K562 (cell line): ENCODE data around the gene ATP8A1. TPM values are rescaled to one million over a fixed set of nuclear protein-coding genes. Genes with fewer than 3 reads are reported as not detected.

Experiments used
- ATAC-seq: fragments of 200-7000 bp; cut with Tn5 transposase; 3 replicates; pipeline ENCODE4 v1.9.1; 2020; ENCODE audit warnings: moderate library complexity
- BruUV-seq: library from RNA; stranded (reverse); fragments of 400-500 nt; replicated peaks from 2 replicates; lab custom pipeline; 2021; lab: Mats Ljungman, UMichigan
- CTCF ChIA-PET: fragments of 300-600 bp; formaldehyde crosslinking; extraction: SDS; loops from one replicate; lab custom pipeline; 2021; ENCODE audit warnings: low intra/inter-chr PET ratio; lab: Yijun Ruan, JAX
- POLR2A ChIA-PET: fragments of 300-600, 350-650 bp; sonication (Branson Sonifier 250); formaldehyde crosslinking; extraction: SDS; loops from one replicate; lab custom pipeline; 2021; ENCODE audit warnings: antibody characterized with exemption, inconsistent platforms; lab: Yijun Ruan, JAX
- DNase-seq, 4 experiments: peaks; one replicate each; pipeline versions ENCODE4 v3.0.0 to v3.0.0-alpha.2; 2011 to 2018; ENCODE audit warnings: low spot score in 3 of 4, mixed read lengths in 3 of 4; ENCODE audit errors: extremely low read depth in 1 of 4
- FAIRE-seq: peaks from 2 replicates; lab custom pipeline; 2011; peaks lifted over from hg19 to GRCh38; lab: Jason Lieb, UNC
- H2AFZ ChIP-seq: 2 replicates; pipeline ENCODE4 v1.6.0; 2011; ENCODE audit warnings: low read depth, low read length, control low read depth, inconsistent platforms
- H3K27ac ChIP-seq: fragments of 200-600 bp; 3 replicates; pipeline ENCODE4 v1.8.0; 2011; ENCODE audit warnings: low read depth, mild to moderate bottlenecking, control low read depth, inconsistent platforms, low read length, moderate library complexity, mixed read lengths; ENCODE audit errors: extremely low read depth
- H3K27me3 ChIP-seq, 2 experiments: fragments of 300-600 bp in 1 of 2; 2 replicates in 1 of 2; 3 replicates in 1 of 2; pipeline versions ENCODE4 v1.6.0 to v1.8.0; 2011; ENCODE audit warnings: inconsistent platforms in 2 of 2, low read length in 2 of 2, mild to moderate bottlenecking in 1 of 2, mixed read lengths in 1 of 2, moderate library complexity in 1 of 2; ENCODE audit not compliant: control insufficient read depth in 2 of 2, insufficient read depth in 2 of 2
- H3K36me3 ChIP-seq: fragments of 300-600 bp; 3 replicates; pipeline ENCODE4 v1.8.0; 2011; ENCODE audit warnings: mild to moderate bottlenecking, low read length, inconsistent platforms; ENCODE audit not compliant: control insufficient read depth, insufficient read depth
- H3K4me1 ChIP-seq, 2 experiments: fragments of 200-600 bp in 1 of 2; replicated peaks in 1 of 2; 2 replicates in 1 of 2; 3 replicates in 1 of 2; pipeline versions ENCODE4 v1.5.1 to v1.8.0; 2011; ENCODE audit warnings: inconsistent platforms in 2 of 2, low read length in 2 of 2, mild to moderate bottlenecking in 1 of 2, mixed read lengths in 1 of 2, moderate library complexity in 1 of 2; ENCODE audit not compliant: control insufficient read depth in 2 of 2, insufficient read depth in 2 of 2
- H3K4me2 ChIP-seq: 2 replicates; pipeline ENCODE4 v1.6.1; 2011; ENCODE audit warnings: low read length, control low read depth, inconsistent platforms, mixed read lengths; ENCODE audit not compliant: insufficient read depth
- H3K4me3 ChIP-seq: fragments of 200-600 bp; sonication (generic), shearing (Covaris generic); 2 replicates; pipeline ENCODE4 v1.5.1; 2016; ENCODE audit warnings: control low read depth, inconsistent platforms
- H3K79me2 ChIP-seq: fragments of 200-600 bp; 3 replicates; pipeline ENCODE4 v1.8.0; 2011; ENCODE audit warnings: low read length, inconsistent platforms; ENCODE audit not compliant: control insufficient read depth, insufficient read depth
- H3K9ac ChIP-seq, 2 experiments: 2 replicates each; pipeline versions ENCODE4 v1.6.0 to v1.6.1; 2011; ENCODE audit warnings: low read depth in 2 of 2, low read length in 2 of 2, control low read depth in 1 of 2, inconsistent platforms in 1 of 2, mild to moderate bottlenecking in 1 of 2, mixed read lengths in 1 of 2; ENCODE audit not compliant: insufficient read depth in 1 of 2
- H3K9me1 ChIP-seq: one replicate; pipeline ENCODE4 v1.6.0; 2011; ENCODE audit warnings: inconsistent platforms, mild to moderate bottlenecking, low read length, moderate library complexity; ENCODE audit not compliant: control insufficient read depth, insufficient read depth
- H3K9me3 ChIP-seq: replicated peaks from 2 replicates; pipeline ENCODE4 v1.5.1; 2011; ENCODE audit warnings: low read depth, low read length, inconsistent platforms; ENCODE audit not compliant: control insufficient read depth, insufficient read depth
- H4K20me1 ChIP-seq: replicated peaks from 2 replicates; pipeline ENCODE4 v1.6.1; 2011; ENCODE audit warnings: low read length, inconsistent platforms, mixed read lengths; ENCODE audit not compliant: control insufficient read depth, insufficient read depth
- ETV5 ChIP-seq: sonication (generic); formaldehyde crosslinking; IDR thresholded peaks from 2 replicates; pipeline ENCODE4 v1.4.0; 2020; ENCODE audit warnings: low read depth, mild to moderate bottlenecking, missing genetic modification reagents
- FUS ChIP-seq: fragments of 200-400 bp; formaldehyde crosslinking; optimal IDR thresholded peaks from 2 replicates; pipeline ENCODE3; 2017; ENCODE audit warnings: low read depth, low read length
- IRF2 ChIP-seq: sonication (generic); formaldehyde crosslinking; IDR thresholded peaks from 2 replicates; pipeline ENCODE4 v1.8.1; 2022; ENCODE audit warnings: mild to moderate bottlenecking, missing genetic modification reagents
- KDM5B ChIP-seq: fragments of 200-600 bp; sonication (generic); IDR thresholded peaks from 2 replicates; pipeline ENCODE4 v1.6.1; 2012; ENCODE audit warnings: low read depth, mild to moderate bottlenecking, moderate library complexity, low read length, control low read depth, inconsistent platforms; ENCODE audit not compliant: insufficient replicate concordance
- SIRT6 ChIP-seq: IDR thresholded peaks from one replicate; pipeline ENCODE4 v1.6.1; 2012; ENCODE audit warnings: low read depth, mild to moderate bottlenecking, control low read depth, inconsistent platforms, low read length, moderate library complexity
- SMC3 ChIP-seq: conservative IDR thresholded peaks from 2 replicates; pipeline ENCODE4 v1.6.1; 2011; ENCODE audit warnings: low read depth, low read length, improper control_type of control experiment; ENCODE audit not compliant: insufficient read depth
- ZNF263 ChIP-seq: sonication (generic); formaldehyde crosslinking; IDR thresholded peaks from 2 replicates; pipeline ENCODE4 v1.8.0; 2022; ENCODE audit warnings: mild to moderate bottlenecking, missing genetic modification reagents, borderline replicate concordance
- WGBS: fragments of 100-300 bp; shearing (Covaris generic); methylation state at CpG from one replicate; pipeline ENCODE4 v1.1.6; 2016; ENCODE audit warnings: low coverage, mixed read lengths; ENCODE audit not compliant: insufficient coverage; ENCODE audit errors: missing lambda C conversion rate; 5-methylcytosine and 5-hydroxymethylcytosine counted together
- in situ Hi-C: fragments of 300-500 bp; cut with MboI; formaldehyde crosslinking; loops from 4 replicates; pipeline ENCODE4 v1.15.0; 2018; ENCODE audit warnings: inconsistent platforms, mixed read lengths
- intact Hi-C: fragments of 100-400 bp; cut with micrococcal nuclease; formaldehyde crosslinking; loops from 2 replicates; pipeline ENCODE4 v1.14.2; 2022
- polyA plus RNA-seq, 8 experiments: library from polyadenylated mRNA; depleted of rRNA in 4 of 8; stranded (reverse) in 5 of 8; unstranded in 3 of 8; fragments of >200 nt; fragmentation: Nextera tagmentation in 2 of 8; fragmentation: Illumina TruSeq in 1 of 8; extraction: Ambion mirVana in 2 of 8; extraction: Trizol in 1 of 8; gene quantifications; 2 replicates each; pipeline versions ENCODE4 v1.2.1 to v1.2.3, GENCODE V29; 2011 to 2014; ENCODE audit warnings: inconsistent platforms in 1 of 8, missing spikeins in 1 of 8
- total RNA-seq, 7 experiments: library from RNA; depleted of rRNA in 6 of 7; stranded (reverse); fragments of >200 nt in 6 of 7; fragmentation: Illumina TruSeq in 2 of 7; extraction: Trizol in 2 of 7; gene quantifications; 2 replicates each; pipeline versions ENCODE4 v1.2.1 to v1.2.3, GENCODE V29; 2011 to 2021; ENCODE audit warnings: low replicate concordance in 1 of 7
- TF ChIP-seq, protein P1 (sequence below), 2 experiments: fragments of 450-650 bp; IDR thresholded peaks; 2 replicates each; pipeline ENCODE4 v1.6.1; 2016; ENCODE audit warnings: mild to moderate bottlenecking in 2 of 2, borderline replicate concordance in 1 of 2, low read depth in 1 of 2, moderate library complexity in 1 of 2

The ATP8A1 gene
- total and polyA plus RNA-seq, 9 of the 15 experiments (the other 6 are each of a cell fraction or from before 2014, with no cell fraction given): 0.05 to 0.29 (median 0.07) TPM; not detected in 2

DNA sequence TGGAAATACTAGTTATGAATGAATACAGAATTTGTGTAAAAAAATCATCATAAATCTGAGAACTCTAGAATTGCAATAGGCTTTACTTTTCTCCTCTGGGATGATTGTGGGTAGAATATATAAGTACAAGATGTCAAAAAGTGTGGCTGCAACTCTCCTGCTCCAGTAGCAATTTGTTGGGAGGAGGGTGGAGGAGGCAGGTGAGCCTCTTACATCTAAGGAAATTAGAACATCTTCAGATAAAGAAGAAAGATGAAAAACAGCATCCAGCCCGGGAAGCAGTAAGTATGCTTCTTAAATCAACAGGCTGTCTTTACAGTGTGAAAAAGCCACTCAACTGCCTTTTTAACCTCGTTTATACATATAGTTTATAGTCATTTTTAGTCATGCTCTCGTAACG lies 83.7 kb downstream of the ATP8A1 start:
- H3K27me3 ChIP-seq: no peaks in the 10 kb centered on the region; a peak in 1 of 5 replicates
- intact Hi-C loops (no loop called here), in situ Hi-C loops (no loop called here)
- no peak overlapping the region for H3K9ac ChIP-seq
- H3K79me2 ChIP-seq: no peaks in the 10 kb centered on the region
- H3K4me2 ChIP-seq: no peak overlapping the region
- 0% methylated on average over 4 of the region's 4 CpGs for WGBS
- H4K20me1 ChIP-seq: no peaks in the 10 kb centered on the region; the same call in 1 of the 2 replicates
- H3K9me1 ChIP-seq: no peaks in the 10 kb centered on the region
- FAIRE-seq (no peak), DNase-seq (no peak), ATAC-seq (no peak)
- no peak overlapping the region for H2AFZ ChIP-seq
- no peaks in the 10 kb centered on the region for H3K4me1 ChIP-seq
- no TSS peak for BruUV-seq
- CTCF ChIA-PET: no interaction called here
- no peaks in the 10 kb centered on the region for H3K36me3 ChIP-seq
- POLR2A ChIA-PET: no interaction called here
- no peak for TF ChIP-seq SIRT6
- no peak overlapping the region for H3K27ac ChIP-seq
- H3K4me3 ChIP-seq: no peak overlapping the region
- no peaks in the 10 kb centered on the region for H3K9me3 ChIP-seq

DNA sequence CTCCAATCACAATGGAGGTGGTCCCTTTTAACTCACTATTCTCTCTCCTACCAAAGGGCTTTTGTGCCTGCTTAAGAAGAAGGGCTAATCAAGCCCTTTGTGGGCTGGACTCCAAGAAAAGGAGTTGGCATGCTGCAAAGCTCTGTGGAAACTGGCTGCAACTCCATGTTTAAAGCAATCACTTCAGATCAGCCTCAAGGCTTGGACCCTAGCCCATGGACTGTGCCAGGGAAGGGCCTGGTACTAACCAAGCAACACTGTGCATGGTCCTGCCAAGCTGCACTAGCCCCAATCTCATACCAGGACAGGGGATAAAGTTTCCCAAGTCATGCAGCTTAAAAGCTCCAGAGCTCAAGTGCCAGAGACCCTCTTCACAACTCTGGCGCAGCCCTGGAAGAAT lies 86.7 kb downstream of the ATP8A1 start:
- FAIRE-seq (no peak), DNase-seq (no peak), ATAC-seq (no peak)
- intact Hi-C loops (no loop called here), in situ Hi-C loops (no loop called here)
- Histone ChIP-seq H3K4me2 (no peak overlapping the region), H3K9me1 (no peaks in the 10 kb centered on the region), H3K4me1 (no peaks in the 10 kb centered on the region), H3K36me3 (no peaks in the 10 kb centered on the region), H4K20me1 (no peaks in the 10 kb centered on the region; the same call in 1 of the 2 replicates), H3K27ac (no peak overlapping the region), H3K27me3 (no peaks in the 10 kb centered on the region; a peak in 1 of 5 replicates), H3K79me2 (no peaks in the 10 kb centered on the region), H3K4me3 (no peak overlapping the region), H3K9ac (no peak overlapping the region), H2AFZ (no peak overlapping the region), H3K9me3 (no peaks in the 10 kb centered on the region)
- WGBS: 0% methylated on average over 1 of the region's 1 CpG
- POLR2A ChIA-PET: no interaction called here
- CTCF ChIA-PET: no interaction called here
- no TSS peak for BruUV-seq
- TF ChIP-seq FUS (no peak), KDM5B (no peak), ZNF263 (CRISPR knock-in tag) (no peak), SMC3 (no peak), IRF2 (CRISPR knock-in tag) (no peak), ETV5 (no peak)
- TF ChIP-seq, protein P1, sequence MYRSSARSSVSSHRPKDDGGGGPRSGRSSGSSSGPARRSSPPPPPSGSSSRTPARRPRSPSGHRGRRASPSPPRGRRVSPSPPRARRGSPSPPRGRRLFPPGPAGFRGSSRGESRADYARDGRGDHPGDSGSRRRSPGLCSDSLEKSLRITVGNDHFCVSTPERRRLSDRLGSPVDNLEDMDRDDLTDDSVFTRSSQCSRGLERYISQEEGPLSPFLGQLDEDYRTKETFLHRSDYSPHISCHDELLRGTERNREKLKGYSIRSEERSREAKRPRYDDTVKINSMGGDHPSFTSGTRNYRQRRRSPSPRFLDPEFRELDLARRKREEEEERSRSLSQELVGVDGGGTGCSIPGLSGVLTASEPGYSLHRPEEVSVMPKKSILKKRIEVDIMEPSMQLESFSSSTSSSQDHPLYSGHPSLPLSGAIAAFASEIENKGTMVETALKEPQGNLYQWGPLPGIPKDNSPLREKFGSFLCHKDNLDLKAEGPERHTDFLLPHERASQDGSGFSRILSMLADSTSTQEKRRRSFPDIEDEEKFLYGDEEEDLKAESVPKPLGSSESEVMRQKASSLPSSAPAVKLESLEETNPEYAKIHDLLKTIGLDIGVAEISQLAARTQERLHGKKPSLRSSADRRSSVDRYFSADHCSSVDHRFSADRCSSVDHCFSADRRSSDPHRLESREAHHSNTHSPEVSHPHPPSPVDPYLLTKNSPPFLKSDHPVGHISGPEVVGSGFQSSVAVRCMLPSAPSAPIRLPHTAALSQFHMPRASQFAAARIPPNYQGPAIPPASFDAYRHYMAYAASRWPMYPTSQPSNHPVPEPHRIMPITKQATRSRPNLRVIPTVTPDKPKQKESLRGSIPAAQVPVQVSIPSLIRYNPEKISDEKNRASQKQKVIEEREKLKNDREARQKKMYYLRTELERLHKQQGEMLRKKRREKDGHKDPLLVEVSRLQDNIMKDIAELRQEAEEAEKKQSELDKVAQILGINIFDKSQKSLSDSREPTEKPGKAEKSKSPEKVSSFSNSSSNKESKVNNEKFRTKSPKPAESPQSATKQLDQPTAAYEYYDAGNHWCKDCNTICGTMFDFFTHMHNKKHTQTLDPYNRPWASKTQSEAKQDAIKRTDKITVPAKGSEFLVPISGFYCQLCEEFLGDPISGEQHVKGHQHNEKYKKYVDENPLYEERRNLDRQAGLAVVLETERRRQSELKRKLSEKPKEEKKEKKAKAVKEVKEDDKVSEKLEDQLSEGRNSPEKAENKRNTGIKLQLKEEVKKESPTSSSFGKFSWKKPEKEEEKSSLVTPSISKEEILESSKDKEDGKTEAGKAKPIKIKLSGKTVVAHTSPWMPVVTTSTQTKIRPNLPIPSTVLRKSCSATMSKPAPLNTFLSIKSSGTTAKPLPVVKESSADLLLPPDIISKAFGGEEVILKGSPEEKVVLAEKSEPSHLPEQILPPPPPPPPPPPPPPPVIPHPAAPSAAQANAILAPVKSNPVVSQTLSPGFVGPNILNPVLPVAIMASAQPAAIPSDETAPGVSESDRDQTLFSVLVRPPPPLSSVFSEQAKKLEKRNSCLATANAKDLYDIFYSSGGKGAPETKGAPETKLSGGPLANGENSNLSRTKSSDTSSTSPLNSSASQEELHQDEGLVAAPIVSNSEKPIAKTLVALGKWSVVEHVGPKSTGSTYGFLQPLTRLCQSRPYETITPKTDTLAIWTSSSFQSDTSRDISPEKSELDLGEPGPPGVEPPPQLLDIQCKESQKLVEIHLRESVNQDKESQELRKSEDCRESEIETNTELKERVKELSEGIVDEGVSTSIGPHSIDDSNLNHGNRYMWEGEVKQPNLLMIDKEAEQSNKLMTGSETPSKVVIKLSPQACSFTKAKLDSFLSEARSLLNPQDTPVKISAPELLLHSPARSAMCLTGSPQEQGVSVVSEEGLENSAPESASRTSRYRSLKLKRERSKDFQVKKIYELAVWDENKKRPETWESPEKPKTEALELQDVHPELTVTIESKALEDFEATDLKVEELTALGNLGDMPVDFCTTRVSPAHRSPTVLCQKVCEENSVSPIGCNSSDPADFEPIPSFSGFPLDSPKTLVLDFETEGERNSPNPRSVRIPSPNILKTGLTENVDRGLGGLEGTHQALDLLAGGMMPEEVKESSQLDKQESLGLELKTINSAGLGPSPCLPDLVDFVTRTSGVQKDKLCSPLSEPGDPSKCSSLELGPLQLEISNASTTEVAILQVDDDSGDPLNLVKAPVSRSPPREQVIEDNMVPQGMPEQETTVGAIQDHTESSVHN (IDR thresholded peaks at IDR 0.05; ENCODE audit: borderline replicate concordance in 1 of 2, low read depth in 1 of 2): no peak
